Coronary artery (tissue), 2 donors: ENCODE results near the gene LCLAT1.

ENCODE experiments used
- DNase-seq: peaks from one replicate; pipeline ENCODE4 v3.0.0-alpha.2; 2017; ENCODE audit warnings: low spot score
- H3K27ac ChIP-seq, 2 donors: fragments of 200-600 bp; sonication (generic); one replicate each; pipeline ENCODE4 v1.5.1; 2016 to 2019
- H3K4me3 ChIP-seq: fragments of 200-600 bp; sonication (generic); 2 replicates; pipeline ENCODE4 v1.5.1; 2016; ENCODE audit warnings: mild to moderate bottlenecking, moderate library complexity
- CTCF ChIP-seq: fragments of 200-600 bp; sonication (generic); IDR thresholded peaks from one replicate; pipeline ENCODE4 v1.5.1; 2019; ENCODE audit warnings: antibody characterized with exemption

LCLAT1 gene

GRCh38 chr2:30677861-30678385, 230.9 kb downstream of the LCLAT1 start:
- Histone ChIP-seq H3K4me3 (no peak overlapping the region), H3K27ac (no peak overlapping the region)
- no peak for TF ChIP-seq CTCF
- DNase-seq, result no peak

- no peak overlapping the region for H3K27ac ChIP-seq
- no peak overlapping the region for H3K4me3 ChIP-seq
- TF ChIP-seq CTCF, result no peak
- no peak for DNase-seq
Measured at GRCh38 chr2:30678410-30679137, 231.5 kb downstream of the LCLAT1 start.

DNA sequence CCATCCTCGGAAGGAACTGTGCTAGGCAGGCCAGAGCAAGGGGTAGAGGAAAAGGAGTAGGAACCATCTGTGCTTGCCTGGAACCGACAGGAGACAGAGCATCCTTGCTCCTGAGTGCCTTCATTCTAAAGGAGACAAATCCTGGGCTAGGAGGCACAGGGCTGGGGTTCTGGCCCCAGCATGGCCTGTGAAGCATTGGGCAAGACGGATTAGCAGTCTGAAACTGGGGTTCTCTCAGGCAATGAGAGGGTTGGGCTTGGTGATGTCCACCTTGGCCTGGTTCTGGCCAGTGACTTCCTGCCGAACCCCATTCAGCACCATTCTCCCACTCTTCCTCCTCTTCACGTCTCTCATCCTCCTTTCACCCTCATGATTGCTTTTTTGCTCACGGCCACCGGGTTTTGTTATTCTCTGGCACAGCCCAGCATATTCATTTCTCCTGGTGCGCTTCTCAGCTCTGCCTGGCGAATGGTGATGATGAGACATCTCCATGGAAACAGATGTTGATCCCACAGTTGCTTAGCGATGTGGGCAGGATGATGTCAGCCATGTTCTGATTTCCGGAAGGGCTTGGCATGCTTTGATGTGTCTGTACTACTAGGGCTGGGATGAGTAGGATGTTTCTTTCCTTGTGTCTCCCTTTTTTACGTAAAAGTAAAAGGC, 232.5 kb downstream of the LCLAT1 start:
- DNase-seq, result no peak
- no peak for TF ChIP-seq CTCF
- H3K27ac ChIP-seq, result no peak overlapping the region
- no peak overlapping the region for H3K4me3 ChIP-seq

- Histone ChIP-seq H3K4me3 (no peak overlapping the region), H3K27ac (no peak overlapping the region)
- DNase-seq, result no peak
- TF ChIP-seq CTCF, result no peak
Measured at GRCh38 chr2:30680121-30680520, 233.1 kb downstream of the LCLAT1 start.

- Histone ChIP-seq H3K4me3 (no peak overlapping the region), H3K27ac (no peak overlapping the region)
- DNase-seq, result no peak
- TF ChIP-seq CTCF, result no peak
Measured at GRCh38 chr2:30681022-30681421, 234.0 kb downstream of the LCLAT1 start.

- H3K27ac ChIP-seq, result no peak overlapping the region
- no peak overlapping the region for H3K4me3 ChIP-seq
- TF ChIP-seq CTCF, result no peak
- DNase-seq, result no peak
Measured at GRCh38 chr2:30683236-30683956, 236.3 kb downstream of the LCLAT1 start.
